Panc1 (cell line): Measurements from ENCODE around the gene UBE2E2.
A peak's percentile ranks its signal among the peaks of the same experiment; 100 is the strongest.

Experiments used
- POLR2AphosphoS5 ChIP-seq: IDR thresholded peaks from 2 replicates; pipeline ENCODE4 v1.6.1; 2012; ENCODE audit warnings: mild to moderate bottlenecking, low read depth, low read length, moderate library complexity
- SIN3A ChIP-seq: IDR thresholded peaks from 2 replicates; pipeline ENCODE4 v1.6.1; 2012; ENCODE audit warnings: low read depth, mild to moderate bottlenecking, low read length, moderate library complexity, borderline replicate concordance; ENCODE audit not compliant: insufficient read depth
- TF ChIP-seq, protein P1 (sequence below): fragments of 450-650 bp; IDR thresholded peaks from 2 replicates; pipeline ENCODE4 v1.5.1; 2017; ENCODE audit warnings: mild to moderate bottlenecking
- TF ChIP-seq, protein P2 (sequence below), 2 experiments: IDR thresholded peaks; 2 replicates each; pipeline ENCODE4 v1.6.1; 2011 to 2012; ENCODE audit warnings: low read depth in 2 of 2, control low read depth in 1 of 2, low read length in 1 of 2, mild to moderate bottlenecking in 1 of 2, moderate library complexity in 1 of 2; ENCODE audit not compliant: insufficient read depth in 1 of 2

DNA sequence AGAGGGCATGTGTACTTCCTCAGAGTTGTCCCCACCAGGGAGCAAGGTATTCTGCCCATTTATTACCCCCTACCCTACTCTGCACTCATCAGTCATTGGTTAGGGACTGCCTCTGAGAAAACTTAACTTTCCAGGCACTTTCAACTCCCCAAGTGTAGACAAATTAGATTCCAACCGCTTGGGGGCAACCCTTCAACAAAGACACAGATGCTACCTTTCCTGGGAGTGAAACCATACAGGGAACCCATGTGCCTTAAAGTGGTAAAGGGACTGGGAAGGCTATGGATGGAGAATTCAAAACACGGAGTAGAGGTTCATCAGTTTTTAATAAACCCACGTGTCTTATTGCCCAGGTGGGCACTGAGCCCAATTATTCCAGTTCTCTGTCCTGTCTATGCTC lies 19.4 kb upstream of the UBE2E2 start:
- TF ChIP-seq, protein P1, sequence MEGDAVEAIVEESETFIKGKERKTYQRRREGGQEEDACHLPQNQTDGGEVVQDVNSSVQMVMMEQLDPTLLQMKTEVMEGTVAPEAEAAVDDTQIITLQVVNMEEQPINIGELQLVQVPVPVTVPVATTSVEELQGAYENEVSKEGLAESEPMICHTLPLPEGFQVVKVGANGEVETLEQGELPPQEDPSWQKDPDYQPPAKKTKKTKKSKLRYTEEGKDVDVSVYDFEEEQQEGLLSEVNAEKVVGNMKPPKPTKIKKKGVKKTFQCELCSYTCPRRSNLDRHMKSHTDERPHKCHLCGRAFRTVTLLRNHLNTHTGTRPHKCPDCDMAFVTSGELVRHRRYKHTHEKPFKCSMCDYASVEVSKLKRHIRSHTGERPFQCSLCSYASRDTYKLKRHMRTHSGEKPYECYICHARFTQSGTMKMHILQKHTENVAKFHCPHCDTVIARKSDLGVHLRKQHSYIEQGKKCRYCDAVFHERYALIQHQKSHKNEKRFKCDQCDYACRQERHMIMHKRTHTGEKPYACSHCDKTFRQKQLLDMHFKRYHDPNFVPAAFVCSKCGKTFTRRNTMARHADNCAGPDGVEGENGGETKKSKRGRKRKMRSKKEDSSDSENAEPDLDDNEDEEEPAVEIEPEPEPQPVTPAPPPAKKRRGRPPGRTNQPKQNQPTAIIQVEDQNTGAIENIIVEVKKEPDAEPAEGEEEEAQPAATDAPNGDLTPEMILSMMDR: peak; percentile 71
- TF ChIP-seq POLR2AphosphoS5 (no peak), SIN3A (no peak)
- TF ChIP-seq, protein P2, sequence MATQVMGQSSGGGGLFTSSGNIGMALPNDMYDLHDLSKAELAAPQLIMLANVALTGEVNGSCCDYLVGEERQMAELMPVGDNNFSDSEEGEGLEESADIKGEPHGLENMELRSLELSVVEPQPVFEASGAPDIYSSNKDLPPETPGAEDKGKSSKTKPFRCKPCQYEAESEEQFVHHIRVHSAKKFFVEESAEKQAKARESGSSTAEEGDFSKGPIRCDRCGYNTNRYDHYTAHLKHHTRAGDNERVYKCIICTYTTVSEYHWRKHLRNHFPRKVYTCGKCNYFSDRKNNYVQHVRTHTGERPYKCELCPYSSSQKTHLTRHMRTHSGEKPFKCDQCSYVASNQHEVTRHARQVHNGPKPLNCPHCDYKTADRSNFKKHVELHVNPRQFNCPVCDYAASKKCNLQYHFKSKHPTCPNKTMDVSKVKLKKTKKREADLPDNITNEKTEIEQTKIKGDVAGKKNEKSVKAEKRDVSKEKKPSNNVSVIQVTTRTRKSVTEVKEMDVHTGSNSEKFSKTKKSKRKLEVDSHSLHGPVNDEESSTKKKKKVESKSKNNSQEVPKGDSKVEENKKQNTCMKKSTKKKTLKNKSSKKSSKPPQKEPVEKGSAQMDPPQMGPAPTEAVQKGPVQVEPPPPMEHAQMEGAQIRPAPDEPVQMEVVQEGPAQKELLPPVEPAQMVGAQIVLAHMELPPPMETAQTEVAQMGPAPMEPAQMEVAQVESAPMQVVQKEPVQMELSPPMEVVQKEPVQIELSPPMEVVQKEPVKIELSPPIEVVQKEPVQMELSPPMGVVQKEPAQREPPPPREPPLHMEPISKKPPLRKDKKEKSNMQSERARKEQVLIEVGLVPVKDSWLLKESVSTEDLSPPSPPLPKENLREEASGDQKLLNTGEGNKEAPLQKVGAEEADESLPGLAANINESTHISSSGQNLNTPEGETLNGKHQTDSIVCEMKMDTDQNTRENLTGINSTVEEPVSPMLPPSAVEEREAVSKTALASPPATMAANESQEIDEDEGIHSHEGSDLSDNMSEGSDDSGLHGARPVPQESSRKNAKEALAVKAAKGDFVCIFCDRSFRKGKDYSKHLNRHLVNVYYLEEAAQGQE (IDR thresholded peaks at IDR 0.05; ENCODE audit: insufficient read depth in 1 of 2, low read depth in 2 of 2, low read length in 1 of 2): no peak
